GM12801 (cell line): ENCODE measurements around the gene HINT2.

Source experiments
- TF ChIP-seq, protein P1 (sequence below): IDR thresholded peaks from one replicate; pipeline ENCODE4 v1.5.1; 2011; ENCODE audit warnings: control low read depth; ENCODE audit not compliant: insufficient read length; ENCODE audit errors: extremely low read depth

Gene HINT2

GRCh38 chr9:35806101-35806500 lies 8.7 kb downstream of the HINT2 start:
- TF ChIP-seq, protein P1, sequence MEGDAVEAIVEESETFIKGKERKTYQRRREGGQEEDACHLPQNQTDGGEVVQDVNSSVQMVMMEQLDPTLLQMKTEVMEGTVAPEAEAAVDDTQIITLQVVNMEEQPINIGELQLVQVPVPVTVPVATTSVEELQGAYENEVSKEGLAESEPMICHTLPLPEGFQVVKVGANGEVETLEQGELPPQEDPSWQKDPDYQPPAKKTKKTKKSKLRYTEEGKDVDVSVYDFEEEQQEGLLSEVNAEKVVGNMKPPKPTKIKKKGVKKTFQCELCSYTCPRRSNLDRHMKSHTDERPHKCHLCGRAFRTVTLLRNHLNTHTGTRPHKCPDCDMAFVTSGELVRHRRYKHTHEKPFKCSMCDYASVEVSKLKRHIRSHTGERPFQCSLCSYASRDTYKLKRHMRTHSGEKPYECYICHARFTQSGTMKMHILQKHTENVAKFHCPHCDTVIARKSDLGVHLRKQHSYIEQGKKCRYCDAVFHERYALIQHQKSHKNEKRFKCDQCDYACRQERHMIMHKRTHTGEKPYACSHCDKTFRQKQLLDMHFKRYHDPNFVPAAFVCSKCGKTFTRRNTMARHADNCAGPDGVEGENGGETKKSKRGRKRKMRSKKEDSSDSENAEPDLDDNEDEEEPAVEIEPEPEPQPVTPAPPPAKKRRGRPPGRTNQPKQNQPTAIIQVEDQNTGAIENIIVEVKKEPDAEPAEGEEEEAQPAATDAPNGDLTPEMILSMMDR = no peak

DNA sequence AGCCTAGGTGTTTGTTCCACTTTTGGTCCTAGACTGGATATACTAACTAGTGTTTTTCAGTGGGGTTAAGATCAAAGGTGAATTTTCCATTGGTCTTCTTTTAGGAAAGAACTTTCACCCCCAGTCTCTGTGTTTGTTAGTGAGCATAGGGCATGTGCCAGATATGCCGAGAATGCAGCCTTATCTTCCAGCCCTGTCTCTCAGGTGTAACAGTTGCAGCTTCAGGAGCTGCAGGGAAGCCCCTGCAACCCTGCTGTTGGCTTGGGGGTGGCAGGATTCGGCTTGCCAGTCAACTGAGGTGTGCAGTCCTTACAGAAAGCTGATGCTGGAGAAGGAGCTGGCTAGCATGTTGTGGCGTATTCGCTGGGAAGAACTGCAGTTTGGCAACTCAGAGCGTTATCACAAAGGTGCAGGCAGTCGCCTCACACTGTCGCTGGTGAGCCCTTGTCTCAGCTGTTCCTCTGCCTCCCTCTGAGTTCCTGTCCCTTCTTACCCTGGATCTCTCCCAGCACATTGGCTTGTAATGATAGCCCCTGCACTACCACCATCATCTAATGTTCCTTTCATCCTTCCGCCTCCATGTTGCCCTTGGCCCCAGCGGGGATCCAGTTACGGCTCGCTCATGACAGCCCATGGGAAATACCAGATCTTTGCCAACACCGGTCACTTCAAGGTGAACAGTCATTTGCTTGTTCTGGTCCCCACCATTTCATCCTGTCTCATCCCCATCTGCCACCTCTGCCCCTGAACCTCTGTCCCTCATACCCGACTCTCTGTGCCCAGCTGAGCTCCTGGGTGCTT lies 13.3 kb downstream of the HINT2 start:
- TF ChIP-seq, protein P1 = no peak

DNA sequence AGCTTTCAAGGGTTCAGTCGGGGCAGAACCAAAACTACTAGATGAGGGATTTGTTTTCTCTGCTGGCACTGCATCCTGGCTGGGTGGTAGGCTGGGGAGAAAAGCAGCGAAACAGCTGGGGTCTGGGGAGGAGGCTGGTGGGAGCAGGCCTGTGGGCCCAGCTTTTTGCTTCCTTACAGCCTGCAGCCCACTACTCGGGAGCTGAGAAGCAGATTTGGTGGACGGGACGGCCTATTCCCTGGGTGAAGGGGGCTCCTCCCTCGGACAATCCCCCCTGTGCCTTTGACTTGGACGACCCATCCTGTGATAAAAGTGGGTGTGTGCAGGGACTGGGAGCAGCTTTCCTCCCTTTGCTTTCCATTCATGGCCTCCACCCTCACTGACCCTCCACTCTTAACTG lies 14.3 kb downstream of the HINT2 start:
- TF ChIP-seq, protein P1 = no peak

GRCh38 chr9:35798658-35799374 lies 16.0 kb downstream of the HINT2 start:
- TF ChIP-seq, protein P1 = no peak

DNA sequence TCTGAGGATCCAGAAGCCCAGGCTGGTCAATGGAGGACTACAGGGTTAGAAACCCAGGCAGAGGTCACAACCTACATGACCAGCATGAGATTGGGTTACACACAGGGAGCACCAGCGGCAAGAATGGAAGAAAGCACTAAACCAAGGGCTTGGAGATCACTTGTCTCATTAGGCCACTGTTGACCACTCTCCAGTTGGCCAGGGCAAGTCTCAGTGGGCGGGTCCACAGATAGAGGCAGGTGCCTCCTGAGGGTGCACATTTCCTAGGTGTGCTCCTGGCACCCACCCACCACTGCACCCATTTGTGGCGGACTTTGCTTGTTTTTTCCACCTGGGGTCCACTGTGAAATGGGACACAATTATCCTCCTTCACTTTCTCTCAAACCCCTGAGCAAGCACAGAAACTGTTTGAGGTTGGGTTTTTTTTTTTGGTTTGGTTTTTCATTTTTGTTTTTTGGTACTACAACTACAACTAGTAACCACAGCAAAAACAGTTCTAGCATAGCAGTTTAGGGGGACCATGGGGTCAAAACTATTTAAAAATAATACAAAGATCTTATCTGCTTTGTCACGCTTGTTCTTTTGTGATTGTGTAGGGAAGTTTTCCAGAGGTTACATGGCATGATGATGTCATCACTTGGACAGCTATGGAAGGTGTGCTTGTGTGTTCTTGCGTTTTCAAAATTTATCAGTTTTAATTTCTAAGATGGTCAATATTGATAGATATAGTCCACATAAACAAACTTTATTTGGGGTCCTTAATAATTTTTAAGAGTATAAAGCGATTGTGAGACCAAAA lies 17.3 kb downstream of the HINT2 start:
- TF ChIP-seq, protein P1 = no peak

DNA sequence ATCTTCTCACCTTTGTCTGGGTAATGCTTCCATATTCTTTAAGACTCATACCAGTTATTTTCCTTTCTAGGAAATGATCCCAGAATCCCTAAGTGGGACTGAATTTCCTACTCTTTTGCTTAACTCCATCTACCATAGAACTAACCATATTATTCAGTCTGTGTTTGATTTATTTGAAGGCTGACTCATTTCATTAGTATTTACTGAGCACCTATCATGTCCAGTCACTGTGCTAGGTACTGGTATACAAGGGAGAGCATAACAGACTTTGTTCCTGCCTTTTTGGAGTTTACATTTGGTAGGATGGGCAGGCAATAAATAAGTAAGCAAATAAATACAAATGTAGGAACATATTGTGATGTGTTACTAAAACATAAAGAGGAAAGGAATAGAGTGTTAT lies 19.1 kb downstream of the HINT2 start:
- TF ChIP-seq, protein P1 = no peak

DNA sequence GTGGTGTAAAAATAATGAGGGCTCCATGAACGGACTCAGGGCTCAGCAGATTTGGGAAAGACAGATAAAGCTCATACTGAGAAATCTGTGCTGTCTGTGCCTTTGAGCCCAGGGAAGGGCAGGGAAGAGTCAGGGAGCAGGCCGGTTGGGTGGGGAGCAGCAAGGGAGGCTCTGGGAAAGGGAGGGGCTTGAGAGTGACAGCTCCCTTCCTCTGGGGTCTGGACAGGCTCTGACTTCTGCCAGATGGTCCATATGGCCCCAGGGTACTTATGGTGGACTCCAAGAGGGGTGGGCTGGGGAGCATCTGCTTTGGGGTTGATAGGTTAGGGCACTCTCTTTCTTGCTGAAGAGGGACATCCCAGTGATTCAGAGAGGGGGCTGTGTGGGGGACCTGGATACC lies 21.4 kb downstream of the HINT2 start:
- TF ChIP-seq, protein P1 = no peak
